ENCODE data around the gene DERA. TPM values are rescaled to one million over a fixed set of nuclear protein-coding genes. Genes with fewer than 3 reads are reported as not detected.
A peak's percentile ranks its signal among the peaks of the same experiment; 100 is the strongest.
"Not testable (repeated sequence)": the region's sequence is repeated elsewhere in the genome, so short reads cannot be mapped to it uniquely, and the experiment has no call there.

Gene DERA
- total RNA-seq, 1 donor from 2014 or later, result 16.9 TPM

DNA sequence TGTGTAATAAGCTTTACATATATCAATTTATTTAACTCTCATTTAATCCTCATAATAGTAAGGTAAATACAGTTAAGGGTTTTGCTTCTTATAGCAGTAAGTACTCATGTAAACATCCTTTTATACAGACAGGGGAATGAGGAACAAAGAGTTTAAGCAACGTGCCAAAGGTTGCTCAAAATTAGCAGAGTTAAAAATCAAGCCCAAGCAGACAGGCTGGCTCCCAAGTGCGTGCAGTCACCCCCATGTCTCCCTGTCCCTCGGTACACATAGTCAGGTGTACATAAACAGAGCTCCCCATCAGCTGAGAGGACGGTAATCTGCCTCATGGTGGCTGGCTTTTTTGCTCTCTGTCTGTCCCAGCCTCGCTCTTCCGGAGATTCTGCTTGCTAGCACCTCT is 126.4 kb downstream of the DERA start:
- no peak for ATAC-seq
- no peak for DNase-seq
- intact Hi-C loops (cut with micrococcal nuclease), result no loop called here

DNA sequence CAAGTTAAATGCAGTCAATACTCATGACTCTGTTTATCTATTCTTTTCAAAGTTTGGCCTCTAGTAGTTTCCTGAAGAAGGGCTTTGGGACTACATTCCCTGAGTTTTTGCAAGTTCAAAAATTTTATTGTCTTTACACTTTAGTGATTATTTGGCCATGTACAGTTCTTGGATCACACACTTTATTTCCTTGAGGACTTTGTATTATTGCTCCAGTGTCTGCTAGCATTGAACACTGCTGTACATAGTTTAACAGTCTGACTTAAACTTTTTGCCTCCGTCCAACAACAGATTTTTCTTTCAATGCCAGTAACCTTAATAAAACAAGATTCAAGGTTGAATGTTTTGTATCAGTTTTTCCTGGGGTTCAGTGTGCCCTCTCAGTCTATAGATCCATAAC is 132.3 kb downstream of the DERA start:
- no peak for DNase-seq
- intact Hi-C loops (cut with micrococcal nuclease), result no loop called here
- no peak for ATAC-seq

DNA sequence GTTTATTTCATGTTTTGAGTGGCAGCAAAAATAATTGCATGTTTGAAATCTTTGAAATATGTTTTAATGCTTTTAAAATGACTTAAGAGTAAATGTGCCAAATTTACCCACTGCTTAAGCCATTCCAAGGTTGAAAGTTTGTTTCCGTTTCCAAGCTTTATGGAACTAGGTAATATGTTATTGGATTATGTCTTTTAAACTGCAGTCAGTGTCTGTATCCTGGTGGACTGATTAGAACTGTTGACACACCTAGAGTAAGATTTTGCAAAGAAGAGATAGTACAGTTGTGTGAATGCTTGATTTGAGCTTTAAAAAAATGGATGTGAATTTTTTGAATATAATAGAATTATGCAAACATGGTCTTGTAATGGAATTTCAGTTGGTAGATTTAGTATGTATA is 135.1 kb downstream of the DERA start:
- intact Hi-C loops (cut with micrococcal nuclease), result no loop called here
- DNase-seq (no peak), ATAC-seq (no peak)

DNA sequence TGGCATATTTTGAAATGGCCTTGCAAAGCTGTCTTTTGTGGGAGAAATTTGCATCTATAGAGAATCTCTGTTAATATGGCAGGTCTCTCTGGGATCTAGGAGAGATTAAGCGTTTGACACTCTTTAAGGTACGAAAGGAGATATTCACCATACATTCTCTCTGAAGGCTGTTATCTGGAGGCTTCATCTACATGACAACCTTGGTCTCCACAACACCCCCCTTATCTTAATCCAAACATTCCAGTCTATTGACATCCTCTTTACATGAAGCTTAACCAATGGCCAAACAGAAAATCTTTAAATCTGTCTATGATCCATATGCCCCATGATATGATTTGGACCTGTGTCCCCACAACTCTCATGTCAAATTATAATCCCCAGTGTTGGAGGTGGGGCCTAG is 137.4 kb downstream of the DERA start:
- ATAC-seq (no peak), DNase-seq (no peak)
- intact Hi-C loops (cut with micrococcal nuclease), result no loop called here

DNA sequence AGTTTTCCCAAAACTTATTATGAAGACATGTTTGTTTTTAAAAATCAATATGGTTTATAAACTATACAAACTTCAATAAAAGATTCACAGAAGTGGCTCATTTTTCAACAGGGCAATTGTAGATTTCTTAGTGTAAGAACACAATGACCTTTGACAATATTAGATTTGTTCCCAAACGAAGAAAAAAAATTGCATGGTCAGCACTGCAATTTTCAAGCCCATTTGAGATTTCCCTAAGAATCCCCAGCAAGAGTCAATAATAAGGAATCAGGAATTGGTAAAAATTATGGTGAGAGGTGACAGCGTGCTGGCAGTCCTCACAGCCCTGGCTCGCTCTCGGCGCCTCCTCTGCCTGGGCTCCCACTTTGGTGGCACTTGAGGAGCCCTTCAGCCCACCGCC is 145.8 kb downstream of the DERA start:
- intact Hi-C loops (cut with micrococcal nuclease), result no loop called here
- ATAC-seq (no peak), DNase-seq (no peak)

DNA sequence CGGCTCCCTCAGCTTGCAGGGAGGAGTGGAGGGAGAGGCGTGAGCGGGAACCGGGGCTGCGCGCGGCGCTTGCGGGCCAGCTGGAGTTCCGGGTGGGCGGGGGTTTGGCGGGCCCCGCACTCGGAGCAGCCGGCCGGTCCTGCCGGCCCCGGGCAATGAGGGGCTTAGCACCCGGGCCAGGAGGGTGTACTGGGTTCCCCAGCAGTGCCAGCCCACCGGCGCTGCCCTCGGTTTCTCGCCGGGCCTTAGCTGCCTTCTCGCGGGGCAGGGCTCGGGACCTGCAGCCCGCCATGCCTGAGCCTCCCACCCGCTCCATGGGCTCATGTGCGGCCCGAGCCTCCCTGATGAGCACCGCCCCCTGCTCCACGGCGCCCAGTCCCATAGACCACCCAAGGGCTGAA is 146.2 kb downstream of the DERA start:
- DNase-seq; intact Hi-C loops (cut with micrococcal nuclease); ATAC-seq: not testable (repeated sequence)

DNA sequence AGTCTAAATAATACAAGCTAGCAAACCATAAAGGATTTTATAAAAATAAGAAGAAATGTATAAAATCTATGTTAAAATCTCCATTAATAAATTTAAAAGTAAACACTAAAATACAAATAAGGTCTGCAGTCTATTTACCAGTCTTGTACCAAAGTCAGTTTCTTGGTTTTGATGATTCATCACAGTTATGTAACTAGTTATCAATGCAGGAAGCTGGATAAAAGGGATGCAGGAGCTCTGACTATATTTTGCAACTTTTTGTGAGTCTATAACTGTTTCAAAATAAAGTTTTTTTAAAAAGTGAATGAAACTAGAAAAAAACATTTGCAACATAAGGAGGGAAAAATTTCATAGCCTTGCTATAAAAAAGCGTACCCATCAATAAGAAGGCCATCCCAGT is 151.5 kb downstream of the DERA start:
- intact Hi-C loops (cut with micrococcal nuclease), result no loop called here
- no peak for DNase-seq
- ATAC-seq, result no peak

DNA sequence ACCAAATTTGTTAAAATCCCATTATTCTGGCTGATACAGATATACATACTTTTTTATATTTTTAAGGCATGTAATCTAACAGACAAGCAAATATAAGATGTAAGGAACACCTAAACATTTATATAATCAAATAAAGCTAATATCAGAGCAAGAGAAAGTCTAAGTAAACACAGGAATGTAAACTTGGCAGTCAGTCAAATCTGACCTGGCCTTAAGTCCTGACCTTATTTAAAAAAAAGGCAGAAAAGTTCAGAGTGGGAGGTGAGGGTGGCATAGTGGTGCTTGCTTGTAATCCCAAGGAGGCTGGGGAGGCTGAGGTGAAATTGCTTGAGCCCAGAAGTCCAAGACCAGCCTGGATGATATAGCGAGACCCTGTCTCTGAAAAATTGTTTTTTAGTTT is 152.6 kb downstream of the DERA start:
- ATAC-seq (no peak), DNase-seq (no peak)
- intact Hi-C loops (cut with micrococcal nuclease), result no loop called here

DNA sequence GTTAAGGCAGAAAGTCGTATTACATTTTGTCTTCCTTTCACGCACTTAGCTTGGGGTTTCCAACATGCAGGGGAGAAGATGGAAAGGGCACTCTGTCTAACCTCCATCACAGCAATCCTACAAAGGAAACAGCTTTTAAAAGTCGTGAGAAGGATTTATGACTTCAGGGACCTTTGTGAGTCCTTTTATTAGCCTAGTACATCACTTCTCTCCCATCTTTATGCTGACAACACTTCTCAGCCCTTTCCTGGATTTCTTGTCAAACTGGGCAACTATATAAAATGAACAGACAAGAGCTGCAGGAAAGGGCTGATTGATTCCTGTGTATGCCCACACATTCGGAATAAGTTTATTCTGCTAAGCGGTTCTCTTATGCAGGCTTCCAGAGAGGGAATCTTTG is 159.0 kb downstream of the DERA start:
- ATAC-seq (no peak), DNase-seq (no peak)
- intact Hi-C loops (cut with micrococcal nuclease), result no loop called here

DNA sequence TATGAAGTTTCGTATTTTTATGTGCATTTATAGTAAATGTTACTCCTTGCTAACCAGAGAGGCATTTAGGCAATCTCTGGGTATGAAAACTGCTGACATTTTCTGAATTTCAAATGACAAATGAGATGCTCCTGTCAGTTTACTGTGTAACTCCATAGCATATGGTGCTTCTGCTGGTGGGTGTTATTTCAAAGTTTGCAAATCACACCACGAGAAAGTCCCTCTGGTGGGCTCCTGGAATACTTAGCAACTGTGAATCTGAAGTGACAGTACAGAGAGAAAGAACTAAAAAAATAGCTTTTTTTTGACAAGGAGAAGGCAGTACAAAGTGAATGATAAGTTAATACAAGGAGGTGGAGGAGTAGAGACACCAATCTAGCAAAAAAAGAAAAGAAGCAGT is 161.5 kb downstream of the DERA start:
- no peak for DNase-seq
- no peak for ATAC-seq

DNA sequence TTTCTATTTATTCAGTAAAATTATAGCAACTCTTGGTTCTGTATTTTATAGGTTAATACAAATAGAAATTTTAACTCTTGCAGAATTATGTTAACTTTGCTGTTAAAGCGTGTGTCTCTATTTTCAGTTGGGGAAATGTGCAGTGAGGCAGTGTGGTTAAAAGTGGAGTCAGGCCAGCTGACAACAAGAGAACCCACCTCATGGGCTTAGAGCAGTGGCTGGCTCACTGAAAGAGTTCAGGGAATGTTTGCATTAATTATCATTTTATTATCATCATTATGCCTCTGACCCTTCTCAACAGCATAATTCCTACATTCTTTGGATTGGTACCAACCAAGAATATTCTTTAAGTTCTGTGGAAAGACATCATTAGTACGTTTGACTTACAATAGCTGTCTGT is 163.8 kb downstream of the DERA start:
- ATAC-seq (no peak), DNase-seq (no peak)
- intact Hi-C loops (cut with micrococcal nuclease), result no loop called here

More for the DNA sequence above, 161.5 kb downstream of the DERA start:
- intact Hi-C loops (cut with micrococcal nuclease), result no loop called here

DNA sequence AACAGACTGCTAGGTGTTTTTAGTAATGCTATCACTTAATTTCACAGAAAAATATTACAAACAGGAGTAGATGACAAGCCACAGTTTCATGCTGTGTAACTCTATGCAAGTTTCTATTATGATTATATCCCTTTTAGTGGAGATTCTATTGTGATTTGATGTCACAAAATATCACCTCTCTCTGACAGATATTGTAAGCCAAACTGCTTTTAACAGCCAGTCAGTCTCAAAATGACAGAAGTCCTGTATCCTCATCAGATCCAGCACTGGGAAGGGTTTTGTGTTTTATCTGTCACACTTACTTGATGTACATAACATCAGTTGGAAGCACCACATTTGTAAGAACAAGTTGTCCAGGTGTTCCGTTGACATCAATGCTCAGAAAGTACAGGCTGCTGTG is 164.8 kb downstream of the DERA start:
- ATAC-seq (no peak), DNase-seq (no peak)
- intact Hi-C loops (cut with micrococcal nuclease), result no loop called here

DNA sequence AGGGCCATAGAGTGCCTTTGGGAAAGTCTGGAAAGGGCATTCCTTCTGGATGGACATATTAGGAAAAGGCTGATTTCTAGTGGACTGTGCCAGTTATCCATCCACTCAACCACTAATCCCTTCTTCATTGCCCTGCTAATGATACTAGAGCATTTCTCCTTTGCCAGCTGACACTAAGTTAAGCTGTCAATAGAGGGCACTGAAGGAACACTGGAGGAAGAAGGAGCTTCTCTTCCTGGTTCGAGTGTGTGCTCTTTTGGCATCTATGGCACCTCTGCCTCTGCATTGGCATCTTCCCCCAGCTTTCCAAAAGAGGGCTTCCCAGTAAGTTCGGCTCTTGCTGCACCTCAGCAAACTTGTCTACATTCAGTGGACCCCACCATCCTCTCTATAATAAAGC is 165.4 kb downstream of the DERA start:
- ATAC-seq (peak; percentile 41), DNase-seq (no peak)
- intact Hi-C loops (cut with micrococcal nuclease), result no loop called here

DNA sequence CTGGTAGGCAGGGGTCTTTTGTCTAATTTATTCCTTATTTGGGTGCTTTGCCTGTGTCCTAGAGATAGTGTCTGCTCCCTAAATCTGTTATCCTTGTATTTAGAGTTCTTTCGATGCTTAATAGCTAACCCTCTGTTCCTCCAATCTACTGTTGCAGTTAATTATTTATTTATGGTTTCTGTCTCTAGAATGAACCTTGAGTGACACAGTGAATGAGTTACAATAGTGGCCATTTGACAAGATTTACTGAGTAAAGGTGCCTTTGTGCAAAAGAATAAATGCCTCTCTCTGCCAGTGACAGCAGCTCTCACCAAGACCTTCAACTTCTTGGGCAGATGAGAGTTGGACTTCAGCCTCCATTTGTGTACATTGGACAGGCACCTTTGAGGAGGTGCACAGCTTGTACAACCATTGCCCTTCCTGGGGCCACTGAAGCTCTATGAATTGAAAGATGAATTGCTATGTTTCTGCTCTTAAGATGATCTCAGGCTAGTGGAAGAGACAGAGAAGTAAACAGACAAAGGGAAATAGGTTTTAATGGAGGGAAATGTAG is 165.9 kb downstream of the DERA start:
- ATAC-seq (no peak), DNase-seq (no peak)
- intact Hi-C loops (cut with micrococcal nuclease), result no loop called here

DNA sequence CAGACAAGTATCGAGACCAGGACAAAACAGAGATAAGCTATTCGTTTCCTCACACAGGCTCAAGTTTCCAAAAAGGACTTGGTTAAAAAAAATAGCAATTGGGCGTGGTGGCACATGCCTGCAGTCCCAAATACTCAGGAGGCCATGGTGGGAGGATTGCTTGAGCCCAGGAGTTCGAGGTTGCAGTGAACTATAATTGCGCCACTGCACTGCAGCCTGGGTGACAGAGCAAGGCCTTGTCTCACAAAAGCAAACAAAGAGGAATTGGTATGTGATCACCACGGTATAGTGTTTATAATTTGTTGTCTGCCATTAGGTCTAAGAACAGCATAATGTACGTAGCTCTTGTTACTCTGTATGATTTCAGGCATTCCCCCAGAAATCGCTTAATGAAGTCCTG is 175.3 kb downstream of the DERA start:
- ATAC-seq (no peak), DNase-seq (no peak)
- intact Hi-C loops (cut with micrococcal nuclease), result no loop called here

DNA sequence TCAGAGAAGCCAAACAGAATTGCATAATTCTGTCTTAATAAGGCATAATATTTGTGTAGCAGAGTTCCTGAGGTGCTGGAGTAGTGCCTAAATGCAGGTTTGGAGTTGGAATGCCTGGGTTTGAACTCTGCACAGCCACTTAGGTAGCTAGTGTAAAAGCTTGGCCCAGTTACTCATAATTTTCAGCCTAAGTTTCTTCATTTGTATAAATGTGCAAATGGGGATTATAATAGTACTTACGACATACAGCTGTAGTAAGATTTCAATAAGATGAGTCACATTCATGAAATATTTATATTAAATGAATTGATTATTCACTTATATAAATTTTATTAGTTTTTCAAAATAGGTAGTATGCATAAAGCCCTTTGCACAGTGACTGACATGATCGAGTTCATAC is 175.8 kb downstream of the DERA start:
- DNase-seq (no peak), ATAC-seq (no peak)
- intact Hi-C loops (cut with micrococcal nuclease), result no loop called here

Other genes with a start within 250 kb of the DERA start
- gene EPS8, start 121.9 kb upstream of the DERA start, total RNA-seq, result 20.7 TPM
- 128 TPM for gene STRAP, start 28.9 kb upstream of the DERA start, total RNA-seq